H9 (cell line): ENCODE results near the gene RHNO1. TPM values are rescaled to one million over a fixed set of nuclear protein-coding genes. Genes with fewer than 3 reads are reported as not detected.

Experiments used
- DNase-seq: peaks from one replicate; pipeline ENCODE4 v3.0.0-alpha.2; 2017
- H2AFZ ChIP-seq: one replicate; pipeline ENCODE4 v1.6.1; 2013; ENCODE audit warnings: mild to moderate bottlenecking, low read length, control low read depth, moderate library complexity
- H2AK5ac ChIP-seq: 2 replicates; pipeline ENCODE4 v1.6.1; 2013; ENCODE audit warnings: low read length, control low read depth, mixed read lengths; ENCODE audit not compliant: insufficient read length
- H2BK120ac ChIP-seq: one replicate; pipeline ENCODE4 v1.6.1; 2013; ENCODE audit warnings: low read depth, mild to moderate bottlenecking, low read length, control low read depth, inconsistent platforms; ENCODE audit not compliant: poor library complexity, severe bottlenecking
- H2BK12ac ChIP-seq: 2 replicates; pipeline ENCODE4 v1.6.1; 2013; ENCODE audit warnings: low read length, control low read depth, mixed read lengths, low read depth; ENCODE audit not compliant: insufficient read length
- H2BK15ac ChIP-seq: 2 replicates; pipeline ENCODE4 v1.6.1; 2013; ENCODE audit warnings: low read depth, low read length, control low read depth
- H2BK20ac ChIP-seq: one replicate; pipeline ENCODE4 v1.6.1; 2013; ENCODE audit warnings: low read depth, mild to moderate bottlenecking, low read length, control low read depth, inconsistent platforms; ENCODE audit not compliant: poor library complexity, severe bottlenecking
- H2BK5ac ChIP-seq: 2 replicates; pipeline ENCODE4 v1.6.1; 2013; ENCODE audit warnings: low read length, control low read depth, mixed read lengths; ENCODE audit not compliant: insufficient read length
- H3K14ac ChIP-seq: 2 replicates; pipeline ENCODE4 v1.6.1; 2013; ENCODE audit warnings: low read length, control low read depth; ENCODE audit not compliant: insufficient read depth
- H3K18ac ChIP-seq: 2 replicates; pipeline ENCODE4 v1.6.1; 2013; ENCODE audit warnings: low read depth, mild to moderate bottlenecking, mixed read lengths, low read length, control low read depth; ENCODE audit not compliant: insufficient read length
- H3K23ac ChIP-seq: 2 replicates; pipeline ENCODE4 v1.6.1; 2013; ENCODE audit warnings: low read length, control low read depth, mixed read lengths, low read depth; ENCODE audit not compliant: insufficient read length
- H3K23me2 ChIP-seq: 2 replicates; pipeline ENCODE4 v1.6.1; 2013; ENCODE audit warnings: low read depth, mild to moderate bottlenecking, mixed read lengths, low read length, control low read depth; ENCODE audit not compliant: insufficient read length, poor library complexity, severe bottlenecking
- H3K27ac ChIP-seq: 2 replicates; pipeline ENCODE4 v1.5.1; 2013; ENCODE audit warnings: low read length, control low read depth, mixed read lengths, low read depth; ENCODE audit not compliant: insufficient read length
- H3K27me3 ChIP-seq: 2 replicates; pipeline ENCODE4 v1.6.1; 2013; ENCODE audit warnings: low read length, control low read depth, inconsistent platforms; ENCODE audit not compliant: insufficient read depth
- H3K4ac ChIP-seq: 2 replicates; pipeline ENCODE4 v1.6.1; 2013; ENCODE audit warnings: low read depth, mild to moderate bottlenecking, control low read depth, inconsistent platforms, low read length, moderate library complexity
- H3K4me1 ChIP-seq: 2 replicates; pipeline ENCODE4 v1.6.1; 2013; ENCODE audit warnings: low read length, control low read depth, inconsistent platforms; ENCODE audit not compliant: insufficient read depth
- H3K4me2 ChIP-seq: 2 replicates; pipeline ENCODE4 v1.6.1; 2013; ENCODE audit warnings: low read length, control low read depth, mixed read lengths; ENCODE audit not compliant: insufficient read length, insufficient read depth
- H3K56ac ChIP-seq: 2 replicates; pipeline ENCODE4 v1.6.1; 2013; ENCODE audit warnings: low read depth, mild to moderate bottlenecking, mixed read lengths, low read length, control low read depth; ENCODE audit not compliant: insufficient read length
- H3K79me1 ChIP-seq: 2 replicates; pipeline ENCODE4 v1.6.1; 2013; ENCODE audit warnings: low read depth, mild to moderate bottlenecking, moderate library complexity, low read length, control low read depth, inconsistent platforms; ENCODE audit not compliant: insufficient read depth, poor library complexity, severe bottlenecking
- H3K79me2 ChIP-seq: 2 replicates; pipeline ENCODE4 v1.6.1; 2013; ENCODE audit warnings: low read length, control low read depth, inconsistent platforms; ENCODE audit not compliant: insufficient read depth
- H3K9ac ChIP-seq: 2 replicates; pipeline ENCODE4 v1.6.1; 2013; ENCODE audit warnings: low read length, control low read depth, mixed read lengths; ENCODE audit not compliant: insufficient read length; ENCODE audit errors: extremely low read depth
- H3K9me3 ChIP-seq: one replicate; pipeline ENCODE4 v1.6.1; 2013; ENCODE audit warnings: low read depth, low read length, inconsistent platforms; ENCODE audit not compliant: control insufficient read depth
- H3T11ph ChIP-seq: one replicate; pipeline ENCODE4 v1.6.1; 2013; ENCODE audit warnings: mild to moderate bottlenecking, low read length, control low read depth, inconsistent platforms
- H4K20me1 ChIP-seq: one replicate; pipeline ENCODE4 v1.6.1; 2013; ENCODE audit not compliant: control insufficient read depth, insufficient read length, insufficient read depth
- H4K5ac ChIP-seq: 2 replicates; pipeline ENCODE4 v1.6.1; 2013; ENCODE audit warnings: low read depth, mild to moderate bottlenecking, mixed read lengths, low read length, control low read depth; ENCODE audit not compliant: insufficient read length
- H4K8ac ChIP-seq: replicated peaks from 2 replicates; pipeline ENCODE4 v1.6.1; 2013; ENCODE audit warnings: low read length, control low read depth, mixed read lengths, low read depth; ENCODE audit not compliant: insufficient read length
- H4K91ac ChIP-seq: 2 replicates; pipeline ENCODE4 v1.6.1; 2013; ENCODE audit warnings: low read depth, mild to moderate bottlenecking, moderate library complexity, mixed read lengths, low read length, control low read depth; ENCODE audit not compliant: insufficient read length
- H3K27ac Mint-ChIP-seq, 3 experiments: 2 replicates in 2 of 3; 3 replicates in 1 of 3; pipeline ENCODE4 v1.8.0; 2020 to 2021; ENCODE audit warnings: mixed read lengths in 3 of 3, mild to moderate bottlenecking in 1 of 3, moderate library complexity in 1 of 3
- H3K27me3 Mint-ChIP-seq: 2 replicates; pipeline ENCODE4 v1.8.0; 2021; ENCODE audit warnings: low read depth, mild to moderate bottlenecking, moderate library complexity, mixed read lengths
- H3K36me3 Mint-ChIP-seq, 3 experiments: 2 replicates in 2 of 3; 3 replicates in 1 of 3; pipeline ENCODE4 v1.8.0; 2020 to 2021; ENCODE audit warnings: low read depth in 3 of 3, mixed read lengths in 3 of 3; ENCODE audit not compliant: insufficient read depth in 1 of 3
- H3K4me1 Mint-ChIP-seq, 2 experiments: 2 replicates each; pipeline ENCODE4 v1.8.0; 2020; ENCODE audit warnings: mixed read lengths in 2 of 2
- H3K4me3 Mint-ChIP-seq, 2 experiments: 2 replicates in 1 of 2; 3 replicates in 1 of 2; pipeline ENCODE4 v1.8.0; 2020 to 2021; ENCODE audit warnings: mild to moderate bottlenecking in 2 of 2, mixed read lengths in 2 of 2, moderate library complexity in 1 of 2
- H3K9me3 Mint-ChIP-seq, 2 experiments: 2 replicates in 1 of 2; 3 replicates in 1 of 2; pipeline ENCODE4 v1.8.0; 2020; ENCODE audit warnings: mild to moderate bottlenecking in 2 of 2, mixed read lengths in 2 of 2, moderate library complexity in 1 of 2
- WGBS: extraction: QIAGEN DNeasy Blood & Tissue Kit; methylation state at CpG from one replicate; pipeline ENCODE4 v1.1.7; 2013; ENCODE audit warnings: missing lambda C conversion rate, low lambda C conversion rate, mixed read lengths; ENCODE audit not compliant: insufficient read length; ENCODE audit errors: extremely low coverage; 5-methylcytosine and 5-hydroxymethylcytosine counted together
- total RNA-seq: library from RNA; stranded (reverse); gene quantifications from 2 replicates; pipeline ENCODE4 v1.2.1, GENCODE V29; 2021
- TF ChIP-seq, protein P1 (sequence below): fragments of 200-600 bp; sonication (generic); conservative IDR thresholded peaks from 3 replicates; pipeline ENCODE4 v1.8.0; 2021; ENCODE audit warnings: antibody characterized with exemption, mild to moderate bottlenecking

RHNO1 gene
- total RNA-seq, 1 experiment from 2014 or later: 36.7 TPM

DNA sequence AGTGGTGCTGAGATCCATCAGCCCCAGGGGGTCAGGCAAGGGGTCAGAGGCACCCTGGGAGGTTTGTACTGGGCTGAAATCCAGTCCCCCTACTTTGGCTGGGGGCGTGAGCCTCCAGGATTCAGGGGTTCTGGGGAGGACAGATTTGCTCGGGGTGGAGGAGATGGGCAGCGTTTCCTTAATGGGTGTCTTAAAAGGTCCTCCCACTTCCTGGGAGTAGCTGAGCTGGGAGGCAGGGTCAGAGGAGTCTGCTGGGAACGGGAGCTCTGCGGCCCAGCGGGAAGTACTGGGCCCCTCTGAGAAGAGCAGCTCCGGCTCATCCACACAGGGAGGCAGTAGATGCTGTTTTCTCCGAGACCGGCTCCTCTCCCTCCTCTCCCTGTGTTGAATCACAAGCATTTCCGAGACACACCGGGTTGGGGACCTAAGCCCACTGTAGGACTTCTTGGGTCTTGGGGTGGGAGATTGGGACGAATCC, 18.0 kb upstream of the RHNO1 start:
- no peaks in the 10 kb centered on the region for H3K9me3 Mint-ChIP-seq
- H3K9me3 ChIP-seq: no peaks in the 10 kb centered on the region
- H3K23ac ChIP-seq: no peak overlapping the region
- H3K27me3 Mint-ChIP-seq: peaks cover 3% of the 10 kb centered on the region
- DNase-seq: no peak
- no peaks in the 10 kb centered on the region for H3K79me2 ChIP-seq
- no peak overlapping the region for H2BK120ac ChIP-seq
- H2BK20ac ChIP-seq: no peak overlapping the region
- no peak overlapping the region for H4K5ac ChIP-seq
- H2BK15ac ChIP-seq: no peak overlapping the region
- no peak overlapping the region for H2BK12ac ChIP-seq
- H3K4me3 Mint-ChIP-seq: peak overlapping the region in 1 of 2 experiments; percentile 40; a peak in 2 of 5 replicates
- no peaks in the 10 kb centered on the region for H3K23me2 ChIP-seq
- H3K14ac ChIP-seq: no peak overlapping the region
- H3T11ph ChIP-seq: no peak overlapping the region
- H3K56ac ChIP-seq: no peak overlapping the region
- H3K4me1 ChIP-seq: no peaks in the 10 kb centered on the region
- no peak overlapping the region for H2BK5ac ChIP-seq
- TF ChIP-seq, protein P1, sequence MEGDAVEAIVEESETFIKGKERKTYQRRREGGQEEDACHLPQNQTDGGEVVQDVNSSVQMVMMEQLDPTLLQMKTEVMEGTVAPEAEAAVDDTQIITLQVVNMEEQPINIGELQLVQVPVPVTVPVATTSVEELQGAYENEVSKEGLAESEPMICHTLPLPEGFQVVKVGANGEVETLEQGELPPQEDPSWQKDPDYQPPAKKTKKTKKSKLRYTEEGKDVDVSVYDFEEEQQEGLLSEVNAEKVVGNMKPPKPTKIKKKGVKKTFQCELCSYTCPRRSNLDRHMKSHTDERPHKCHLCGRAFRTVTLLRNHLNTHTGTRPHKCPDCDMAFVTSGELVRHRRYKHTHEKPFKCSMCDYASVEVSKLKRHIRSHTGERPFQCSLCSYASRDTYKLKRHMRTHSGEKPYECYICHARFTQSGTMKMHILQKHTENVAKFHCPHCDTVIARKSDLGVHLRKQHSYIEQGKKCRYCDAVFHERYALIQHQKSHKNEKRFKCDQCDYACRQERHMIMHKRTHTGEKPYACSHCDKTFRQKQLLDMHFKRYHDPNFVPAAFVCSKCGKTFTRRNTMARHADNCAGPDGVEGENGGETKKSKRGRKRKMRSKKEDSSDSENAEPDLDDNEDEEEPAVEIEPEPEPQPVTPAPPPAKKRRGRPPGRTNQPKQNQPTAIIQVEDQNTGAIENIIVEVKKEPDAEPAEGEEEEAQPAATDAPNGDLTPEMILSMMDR: no peak
- H3K27ac ChIP-seq: no peak overlapping the region
- no peaks in the 10 kb centered on the region for H4K20me1 ChIP-seq
- no peak overlapping the region for H3K4ac ChIP-seq
- no peak overlapping the region for H3K18ac ChIP-seq
- peaks cover 37 to 50% (median 49%) of the 10 kb centered on the region in 3 experiments for H3K36me3 Mint-ChIP-seq
- H2AK5ac ChIP-seq: no peak overlapping the region
- WGBS: no CpG with 5 or more reads among the region's 12 CpGs
- H3K4me2 ChIP-seq: no peak overlapping the region
- no peak overlapping the region for H2AFZ ChIP-seq
- H4K91ac ChIP-seq: no peak overlapping the region
- peak overlapping the region; percentile 44 to 92 (median 74); a peak in 5 of 7 replicates for H3K27ac Mint-ChIP-seq
- no peaks in the 10 kb centered on the region for H3K27me3 ChIP-seq
- H3K79me1 ChIP-seq: no peaks in the 10 kb centered on the region
- no peak overlapping the region for H3K9ac ChIP-seq
- H4K8ac ChIP-seq: no peak overlapping the region
- peaks cover 14 to 38% of the 10 kb centered on the region in 2 experiments for H3K4me1 Mint-ChIP-seq
